GM23338 (cell line): Measurements from ENCODE around the gene SLC12A7. TPM values are rescaled to one million over a fixed set of nuclear protein-coding genes. Genes with fewer than 3 reads are reported as not detected.

Experiments
- ATAC-seq: fragments of 200-7000 bp; cut with Tn5 transposase; 3 replicates; pipeline ENCODE4 v1.9.1; 2020
- DNase-seq: peaks from one replicate; pipeline ENCODE4 v3.0.0-alpha.2; 2015; ENCODE audit warnings: low spot score
- H2AFZ ChIP-seq: fragments of 200-600 bp; sonication (generic); 2 replicates; pipeline ENCODE4 v1.8.0; 2016; ENCODE audit warnings: antibody characterized with exemption, mild to moderate bottlenecking, moderate library complexity
- H3F3A ChIP-seq: fragments of 200-600 bp; sonication (generic); replicated peaks from 2 replicates; pipeline ENCODE4 v1.8.0; 2017; ENCODE audit warnings: antibody characterized with exemption, mixed run types, low read depth
- H3K27ac ChIP-seq: fragments of 200-600 bp; sonication (generic); 2 replicates; pipeline ENCODE4 v1.6.1; 2016; ENCODE audit warnings: low read depth
- H3K27me3 ChIP-seq: fragments of 200-600 bp; sonication (generic); 2 replicates; pipeline ENCODE4 v1.8.0; 2016; ENCODE audit warnings: mild to moderate bottlenecking, mixed run types, moderate library complexity; ENCODE audit not compliant: insufficient read depth
- H3K36me3 ChIP-seq: fragments of 200-600 bp; sonication (generic); 2 replicates; pipeline ENCODE4 v1.8.0; 2016; ENCODE audit warnings: mild to moderate bottlenecking; ENCODE audit not compliant: insufficient read depth
- H3K4me1 ChIP-seq: fragments of 200-600 bp; sonication (generic); 2 replicates; pipeline ENCODE4 v1.8.0; 2016; ENCODE audit warnings: mild to moderate bottlenecking, moderate library complexity; ENCODE audit not compliant: insufficient read depth
- H3K4me2 ChIP-seq: fragments of 200-600 bp; sonication (generic); 2 replicates; pipeline ENCODE4 v1.7.1; 2017; ENCODE audit warnings: mixed run types
- H3K4me3 ChIP-seq: fragments of 200-600 bp; sonication (generic); 2 replicates; pipeline ENCODE4 v1.6.1; 2016; ENCODE audit warnings: mixed run types
- H3K79me2 ChIP-seq: fragments of 200-600 bp; sonication (generic); replicated peaks from 2 replicates; pipeline ENCODE4 v1.8.0; 2017; ENCODE audit warnings: mild to moderate bottlenecking; ENCODE audit not compliant: insufficient read depth
- H3K9me2 ChIP-seq: fragments of 200-600 bp; sonication (generic); 2 replicates; pipeline ENCODE4 v1.8.0; 2017; ENCODE audit not compliant: insufficient read depth
- H4K20me1 ChIP-seq: fragments of 200-600 bp; sonication (generic); replicated peaks from 2 replicates; pipeline ENCODE4 v1.8.0; 2017; ENCODE audit warnings: mild to moderate bottlenecking; ENCODE audit not compliant: insufficient read depth
- H3K27ac Mint-ChIP-seq: 2 replicates; pipeline ENCODE4 v1.8.0; 2020; ENCODE audit warnings: inconsistent platforms, mild to moderate bottlenecking, moderate library complexity, mixed read lengths
- H3K27me3 Mint-ChIP-seq: 3 replicates; pipeline ENCODE4 v1.8.0; 2022; ENCODE audit warnings: low read depth, mild to moderate bottlenecking, moderate library complexity, mixed read lengths, inconsistent platforms; ENCODE audit not compliant: insufficient read depth, poor library complexity
- H3K36me3 Mint-ChIP-seq: 3 replicates; pipeline ENCODE4 v1.8.0; 2021; ENCODE audit warnings: low read depth, mild to moderate bottlenecking, inconsistent platforms, moderate library complexity, mixed read lengths
- H3K4me1 Mint-ChIP-seq: 3 replicates; pipeline ENCODE4 v1.8.0; 2020; ENCODE audit warnings: mild to moderate bottlenecking, inconsistent platforms, mixed read lengths
- H3K4me3 Mint-ChIP-seq: 3 replicates; pipeline ENCODE4 v1.8.0; 2021; ENCODE audit warnings: moderate library complexity, mild to moderate bottlenecking, inconsistent platforms, mixed read lengths
- H3K9me3 Mint-ChIP-seq: 3 replicates; pipeline ENCODE4 v1.8.0; 2020; ENCODE audit warnings: moderate library complexity, mild to moderate bottlenecking, inconsistent platforms, mixed read lengths
- CREB1 ChIP-seq: fragments of 250-450 bp; sonication (Bioruptor Pico); IDR thresholded peaks from 2 replicates; pipeline ENCODE4 v1.5.0; 2020; ENCODE audit warnings: low read depth, mild to moderate bottlenecking, moderate library complexity
- CTCF ChIP-seq, 2 experiments: fragments of 200-600 bp in 1 of 2; sonication (generic) in 1 of 2; conservative IDR thresholded peaks; 2 replicates each; pipeline versions ENCODE4 v1.5.1 to v1.6.1; 2016 to 2017; ENCODE audit warnings: antibody characterized with exemption in 2 of 2, low read depth in 2 of 2, mild to moderate bottlenecking in 2 of 2, moderate library complexity in 1 of 2
- JUNB ChIP-seq: IDR thresholded peaks from one replicate; pipeline ENCODE4 v1.6.1; 2016; ENCODE audit warnings: antibody characterized with exemption; ENCODE audit not compliant: unreplicated experiment
- STAT1 ChIP-seq: IDR thresholded peaks from one replicate; pipeline ENCODE4 v1.6.1; 2016; ENCODE audit warnings: antibody characterized with exemption; ENCODE audit not compliant: unreplicated experiment
- ZNF114 ChIP-seq: fragments of 250-450 bp; sonication (Bioruptor Pico); IDR thresholded peaks from 2 replicates; pipeline ENCODE4 v1.5.0; 2020; ENCODE audit warnings: mild to moderate bottlenecking, moderate library complexity
- ZNF331 ChIP-seq: fragments of 250-450 bp; sonication (Bioruptor Pico); IDR thresholded peaks from 2 replicates; pipeline ENCODE4 v1.5.0; 2020; ENCODE audit warnings: low read depth, mild to moderate bottlenecking, moderate library complexity
- polyA plus RNA-seq: library from polyadenylated mRNA; unstranded; fragments of >200 nt; fragmentation: Nextera tagmentation; extraction: Ambion mirVana; gene quantifications from 2 replicates; pipeline ENCODE4 v1.2.1, GENCODE V29; 2016
- total RNA-seq: library from RNA; depleted of rRNA; stranded (reverse); fragments of >200 nt; shearing (Covaris generic); gene quantifications from 2 replicates; pipeline ENCODE4 v1.2.3, GENCODE V29; 2014
- TF ChIP-seq, protein P1 (sequence below): fragments of 250-450 bp; sonication (Bioruptor Pico); IDR thresholded peaks from 2 replicates; pipeline ENCODE4 v1.5.0; 2020; ENCODE audit warnings: mild to moderate bottlenecking, moderate library complexity
- TF ChIP-seq, protein P2 (sequence below): IDR thresholded peaks from 2 replicates; pipeline ENCODE4 v1.6.1; 2016; ENCODE audit warnings: antibody characterized with exemption

The SLC12A7 gene
- total and polyA plus RNA-seq, 2 experiments from 2014 or later, result 7.4 to 32.2 TPM

GRCh38 chr5:1033606-1034420, 78.0 kb downstream of the SLC12A7 start:
- H3K9me2 ChIP-seq, result no peaks in the 10 kb centered on the region
- no peak overlapping the region for H3K27ac ChIP-seq
- TF ChIP-seq, protein P1, sequence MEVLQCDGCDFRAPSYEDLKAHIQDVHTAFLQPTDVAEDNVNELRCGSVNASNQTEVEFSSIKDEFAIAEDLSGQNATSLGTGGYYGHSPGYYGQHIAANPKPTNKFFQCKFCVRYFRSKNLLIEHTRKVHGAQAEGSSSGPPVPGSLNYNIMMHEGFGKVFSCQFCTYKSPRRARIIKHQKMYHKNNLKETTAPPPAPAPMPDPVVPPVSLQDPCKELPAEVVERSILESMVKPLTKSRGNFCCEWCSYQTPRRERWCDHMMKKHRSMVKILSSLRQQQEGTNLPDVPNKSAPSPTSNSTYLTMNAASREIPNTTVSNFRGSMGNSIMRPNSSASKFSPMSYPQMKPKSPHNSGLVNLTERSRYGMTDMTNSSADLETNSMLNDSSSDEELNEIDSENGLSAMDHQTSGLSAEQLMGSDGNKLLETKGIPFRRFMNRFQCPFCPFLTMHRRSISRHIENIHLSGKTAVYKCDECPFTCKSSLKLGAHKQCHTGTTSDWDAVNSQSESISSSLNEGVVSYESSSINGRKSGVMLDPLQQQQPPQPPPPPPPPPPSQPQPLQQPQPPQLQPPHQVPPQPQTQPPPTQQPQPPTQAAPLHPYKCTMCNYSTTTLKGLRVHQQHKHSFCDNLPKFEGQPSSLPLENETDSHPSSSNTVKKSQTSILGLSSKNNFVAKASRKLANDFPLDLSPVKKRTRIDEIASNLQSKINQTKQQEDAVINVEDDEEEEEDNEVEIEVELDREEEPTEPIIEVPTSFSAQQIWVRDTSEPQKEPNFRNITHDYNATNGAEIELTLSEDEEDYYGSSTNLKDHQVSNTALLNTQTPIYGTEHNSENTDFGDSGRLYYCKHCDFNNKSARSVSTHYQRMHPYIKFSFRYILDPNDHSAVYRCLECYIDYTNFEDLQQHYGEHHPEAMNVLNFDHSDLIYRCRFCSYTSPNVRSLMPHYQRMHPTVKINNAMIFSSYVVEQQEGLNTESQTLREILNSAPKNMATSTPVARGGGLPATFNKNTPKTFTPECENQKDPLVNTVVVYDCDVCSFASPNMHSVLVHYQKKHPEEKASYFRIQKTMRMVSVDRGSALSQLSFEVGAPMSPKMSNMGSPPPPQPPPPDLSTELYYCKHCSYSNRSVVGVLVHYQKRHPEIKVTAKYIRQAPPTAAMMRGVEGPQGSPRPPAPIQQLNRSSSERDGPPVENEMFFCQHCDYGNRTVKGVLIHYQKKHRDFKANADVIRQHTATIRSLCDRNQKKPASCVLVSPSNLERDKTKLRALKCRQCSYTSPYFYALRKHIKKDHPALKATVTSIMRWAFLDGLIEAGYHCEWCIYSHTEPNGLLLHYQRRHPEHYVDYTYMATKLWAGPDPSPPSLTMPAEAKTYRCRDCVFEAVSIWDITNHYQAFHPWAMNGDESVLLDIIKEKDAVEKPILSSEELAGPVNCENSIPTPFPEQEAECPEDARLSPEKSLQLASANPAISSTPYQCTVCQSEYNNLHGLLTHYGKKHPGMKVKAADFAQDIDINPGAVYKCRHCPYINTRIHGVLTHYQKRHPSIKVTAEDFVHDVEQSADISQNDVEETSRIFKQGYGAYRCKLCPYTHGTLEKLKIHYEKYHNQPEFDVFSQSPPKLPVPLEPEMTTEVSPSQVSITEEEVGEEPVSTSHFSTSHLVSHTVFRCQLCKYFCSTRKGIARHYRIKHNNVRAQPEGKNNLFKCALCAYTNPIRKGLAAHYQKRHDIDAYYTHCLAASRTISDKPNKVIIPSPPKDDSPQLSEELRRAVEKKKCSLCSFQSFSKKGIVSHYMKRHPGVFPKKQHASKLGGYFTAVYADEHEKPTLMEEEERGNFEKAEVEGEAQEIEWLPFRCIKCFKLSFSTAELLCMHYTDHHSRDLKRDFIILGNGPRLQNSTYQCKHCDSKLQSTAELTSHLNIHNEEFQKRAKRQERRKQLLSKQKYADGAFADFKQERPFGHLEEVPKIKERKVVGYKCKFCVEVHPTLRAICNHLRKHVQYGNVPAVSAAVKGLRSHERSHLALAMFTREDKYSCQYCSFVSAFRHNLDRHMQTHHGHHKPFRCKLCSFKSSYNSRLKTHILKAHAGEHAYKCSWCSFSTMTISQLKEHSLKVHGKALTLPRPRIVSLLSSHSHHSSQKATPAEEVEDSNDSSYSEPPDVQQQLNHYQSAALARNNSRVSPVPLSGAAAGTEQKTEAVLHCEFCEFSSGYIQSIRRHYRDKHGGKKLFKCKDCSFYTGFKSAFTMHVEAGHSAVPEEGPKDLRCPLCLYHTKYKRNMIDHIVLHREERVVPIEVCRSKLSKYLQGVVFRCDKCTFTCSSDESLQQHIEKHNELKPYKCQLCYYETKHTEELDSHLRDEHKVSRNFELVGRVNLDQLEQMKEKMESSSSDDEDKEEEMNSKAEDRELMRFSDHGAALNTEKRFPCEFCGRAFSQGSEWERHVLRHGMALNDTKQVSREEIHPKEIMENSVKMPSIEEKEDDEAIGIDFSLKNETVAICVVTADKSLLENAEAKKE (CRISPR knock-in tag), result no peak
- TF ChIP-seq ZNF114 (CRISPR knock-in tag) (no peak), CTCF (conservative IDR thresholded peaks at IDR 0.05; ENCODE audit: low read depth in 2 of 2) (no peak), ZNF331 (CRISPR knock-in tag) (no peak), JUNB (no peak), STAT1 (no peak), CREB1 (CRISPR knock-in tag) (no peak)
- TF ChIP-seq, protein P2, sequence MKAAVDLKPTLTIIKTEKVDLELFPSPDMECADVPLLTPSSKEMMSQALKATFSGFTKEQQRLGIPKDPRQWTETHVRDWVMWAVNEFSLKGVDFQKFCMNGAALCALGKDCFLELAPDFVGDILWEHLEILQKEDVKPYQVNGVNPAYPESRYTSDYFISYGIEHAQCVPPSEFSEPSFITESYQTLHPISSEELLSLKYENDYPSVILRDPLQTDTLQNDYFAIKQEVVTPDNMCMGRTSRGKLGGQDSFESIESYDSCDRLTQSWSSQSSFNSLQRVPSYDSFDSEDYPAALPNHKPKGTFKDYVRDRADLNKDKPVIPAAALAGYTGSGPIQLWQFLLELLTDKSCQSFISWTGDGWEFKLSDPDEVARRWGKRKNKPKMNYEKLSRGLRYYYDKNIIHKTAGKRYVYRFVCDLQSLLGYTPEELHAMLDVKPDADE, result no peak
- peaks cover 5% of the 10 kb centered on the region; the same call in 2 of the 3 replicates for H3K9me3 Mint-ChIP-seq
- no peaks in the 10 kb centered on the region for H3K27me3 ChIP-seq
- no peaks in the 10 kb centered on the region for H3F3A ChIP-seq
- H3K4me1 Mint-ChIP-seq, result peaks cover 3% of the 10 kb centered on the region; the same call in 2 of the 3 replicates
- no peaks in the 10 kb centered on the region for H3K4me1 ChIP-seq
- no peak overlapping the region for H3K4me2 ChIP-seq
- H3K4me3 Mint-ChIP-seq, result no peak overlapping the region
- H3K4me3 ChIP-seq, result no peak overlapping the region
- H3K79me2 ChIP-seq, result no peaks in the 10 kb centered on the region
- peaks cover 5% of the 10 kb centered on the region; the same call in 1 of the 3 replicates for H3K36me3 Mint-ChIP-seq
- DNase-seq, result no peak
- no peak for ATAC-seq
- peaks cover 8% of the 10 kb centered on the region for H3K27me3 Mint-ChIP-seq
- H4K20me1 ChIP-seq, result no peaks in the 10 kb centered on the region
- H2AFZ ChIP-seq, result no peak overlapping the region
- H3K27ac Mint-ChIP-seq, result peak overlapping the region; percentile 47; the same call in 1 of the 2 replicates
- H3K36me3 ChIP-seq, result no peaks in the 10 kb centered on the region
